ENCODE data around the gene TP53RK. TPM values are rescaled to one million over a fixed set of nuclear protein-coding genes. Genes with fewer than 3 reads are reported as not detected.

TP53RK gene
- polyA plus RNA-seq, 1 experiment, result 14.3 TPM

GRCh38 chr20:46642265-46642968 is 46.8 kb downstream of the TP53RK start:
- Histone ChIP-seq H3K27ac (ENCODE audit: low read depth, low read length) (no peak overlapping the region), H3K27me3 (ENCODE audit: control insufficient read depth, insufficient read depth, low read length) (peaks cover 2% of the 10 kb centered on the region), H3K4me3 (ENCODE audit: low read depth, low read length) (no peak overlapping the region), H3K9me3 (ENCODE audit: control insufficient read depth, insufficient read depth, low read length) (no peaks in the 10 kb centered on the region; the same call in 1 of the 2 replicates)
- CTCF ChIA-PET, result no interaction called here
- no peak for TF ChIP-seq CTCF (IDR thresholded peaks at IDR 0.05; ENCODE audit: low read depth, low read length)
- POLR2A ChIA-PET, result no interaction called here
- no peak for DNase-seq (ENCODE audit: low read depth, low spot score)

- TF ChIP-seq CTCF (IDR thresholded peaks at IDR 0.05; ENCODE audit: low read depth, low read length), result no peak
- POLR2A ChIA-PET, result no interaction called here
- H3K27me3 ChIP-seq (ENCODE audit: control insufficient read depth, insufficient read depth, low read length), result peaks cover 2% of the 10 kb centered on the region
- no peak for DNase-seq (ENCODE audit: low read depth, low spot score)
- H3K4me3 ChIP-seq (ENCODE audit: low read depth, low read length), result no peak overlapping the region
- CTCF ChIA-PET, result no interaction called here
- no peak overlapping the region for H3K27ac ChIP-seq (ENCODE audit: low read depth, low read length)
- no peaks in the 10 kb centered on the region; the same call in 1 of the 2 replicates for H3K9me3 ChIP-seq (ENCODE audit: control insufficient read depth, insufficient read depth, low read length)
Observed at GRCh38 chr20:46641424-46641823, 47.8 kb downstream of the TP53RK start.

GRCh38 chr20:46640536-46641311 is 48.5 kb downstream of the TP53RK start:
- no peaks in the 10 kb centered on the region; the same call in 1 of the 2 replicates for H3K9me3 ChIP-seq (ENCODE audit: control insufficient read depth, insufficient read depth, low read length)
- TF ChIP-seq CTCF (IDR thresholded peaks at IDR 0.05; ENCODE audit: low read depth, low read length), result no peak
- POLR2A ChIA-PET, result no interaction called here
- no peak for DNase-seq (ENCODE audit: low read depth, low spot score)
- H3K27ac ChIP-seq (ENCODE audit: low read depth, low read length), result no peak overlapping the region
- no peak overlapping the region for H3K4me3 ChIP-seq (ENCODE audit: low read depth, low read length)
- H3K27me3 ChIP-seq (ENCODE audit: control insufficient read depth, insufficient read depth, low read length), result peaks cover 2% of the 10 kb centered on the region
- CTCF ChIA-PET, result no interaction called here

- CTCF ChIA-PET, result no interaction called here
- Histone ChIP-seq H3K27ac (ENCODE audit: low read depth, low read length) (no peak overlapping the region), H3K27me3 (ENCODE audit: control insufficient read depth, insufficient read depth, low read length) (peaks cover 2% of the 10 kb centered on the region), H3K9me3 (ENCODE audit: control insufficient read depth, insufficient read depth, low read length) (no peaks in the 10 kb centered on the region; the same call in 1 of the 2 replicates), H3K4me3 (ENCODE audit: low read depth, low read length) (no peak overlapping the region)
- TF ChIP-seq CTCF (IDR thresholded peaks at IDR 0.05; ENCODE audit: low read depth, low read length), result no peak
- POLR2A ChIA-PET, result no interaction called here
- DNase-seq (ENCODE audit: low read depth, low spot score), result no peak
Observed at GRCh38 chr20:46640044-46640443, 49.2 kb downstream of the TP53RK start.

GRCh38 chr20:46639587-46639986 is 49.7 kb downstream of the TP53RK start:
- H3K9me3 ChIP-seq (ENCODE audit: control insufficient read depth, insufficient read depth, low read length), result no peaks in the 10 kb centered on the region; the same call in 1 of the 2 replicates
- no peak overlapping the region for H3K4me3 ChIP-seq (ENCODE audit: low read depth, low read length)
- TF ChIP-seq CTCF (IDR thresholded peaks at IDR 0.05; ENCODE audit: low read depth, low read length), result no peak
- ChIA-PET CTCF (no interaction called here), POLR2A (no interaction called here)
- peaks cover 2% of the 10 kb centered on the region for H3K27me3 ChIP-seq (ENCODE audit: control insufficient read depth, insufficient read depth, low read length)
- no peak overlapping the region for H3K27ac ChIP-seq (ENCODE audit: low read depth, low read length)
- no peak for DNase-seq (ENCODE audit: low read depth, low spot score)
